ENCODE results near the gene CXCL13.
"Not testable (repeated sequence)": the region's sequence is repeated elsewhere in the genome, so short reads cannot be mapped to it uniquely, and the experiment has no call there.

The CXCL13 gene

GRCh38 chr4:77613267-77613666, 7.6 kb downstream of the CXCL13 start:
- DNase-seq, result no peak

DNA sequence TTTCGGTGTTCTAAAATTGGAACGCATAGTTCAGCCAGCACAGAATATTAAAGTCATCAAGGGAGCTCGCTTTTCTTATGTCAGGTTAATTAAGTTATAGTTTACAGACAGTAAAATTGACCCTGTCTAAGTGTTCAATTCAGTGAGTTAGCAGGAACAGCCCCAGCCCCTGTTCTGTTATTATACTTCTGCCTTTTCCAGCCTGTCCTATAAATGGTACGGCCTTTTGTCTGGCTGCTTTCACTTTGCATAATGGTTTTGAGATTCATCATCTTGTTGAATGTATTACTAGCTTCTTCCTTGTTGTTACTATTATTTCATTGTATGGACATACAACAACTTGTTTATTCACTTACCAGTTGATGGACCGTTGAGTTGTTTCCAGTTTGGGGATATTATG, 9.5 kb downstream of the CXCL13 start:
- DNase-seq, result no peak

GRCh38 chr4:77617203-77617602, 11.6 kb downstream of the CXCL13 start:
- DNase-seq, result peak; percentile 31

GRCh38 chr4:77618383-77619241, 13.0 kb downstream of the CXCL13 start:
- peak; percentile 67 for DNase-seq

- DNase-seq, result no peak
Measured at GRCh38 chr4:77619408-77619807, 13.8 kb downstream of the CXCL13 start.

GRCh38 chr4:77621254-77621653, 15.6 kb downstream of the CXCL13 start:
- DNase-seq, result no peak

- DNase-seq, result no peak
Measured at GRCh38 chr4:77623091-77623490, 17.5 kb downstream of the CXCL13 start.

- no peak for DNase-seq
Measured at GRCh38 chr4:77624213-77624612, 18.6 kb downstream of the CXCL13 start.

- no peak for DNase-seq
Measured at GRCh38 chr4:77625485-77625884, 19.9 kb downstream of the CXCL13 start.

DNA sequence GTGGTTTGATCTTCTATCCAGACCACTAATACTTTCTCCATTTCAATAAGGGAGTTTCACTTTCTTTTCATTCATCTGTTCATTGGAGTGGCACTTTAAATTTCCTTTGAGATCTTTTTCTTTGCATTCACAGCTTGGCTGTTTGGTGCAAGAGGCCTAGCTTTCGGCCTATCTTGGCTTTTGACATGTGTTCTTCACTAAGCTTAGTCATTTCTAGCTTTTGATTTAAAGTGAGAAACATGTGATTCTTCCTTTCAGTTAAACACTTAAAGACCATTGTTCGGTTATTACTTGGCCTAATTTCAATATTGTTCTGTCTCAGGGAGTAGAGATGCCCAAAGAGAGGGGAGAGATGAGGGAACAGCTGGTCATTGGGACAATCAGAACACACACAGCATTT, 24.3 kb downstream of the CXCL13 start:
- DNase-seq, result no peak

DNA sequence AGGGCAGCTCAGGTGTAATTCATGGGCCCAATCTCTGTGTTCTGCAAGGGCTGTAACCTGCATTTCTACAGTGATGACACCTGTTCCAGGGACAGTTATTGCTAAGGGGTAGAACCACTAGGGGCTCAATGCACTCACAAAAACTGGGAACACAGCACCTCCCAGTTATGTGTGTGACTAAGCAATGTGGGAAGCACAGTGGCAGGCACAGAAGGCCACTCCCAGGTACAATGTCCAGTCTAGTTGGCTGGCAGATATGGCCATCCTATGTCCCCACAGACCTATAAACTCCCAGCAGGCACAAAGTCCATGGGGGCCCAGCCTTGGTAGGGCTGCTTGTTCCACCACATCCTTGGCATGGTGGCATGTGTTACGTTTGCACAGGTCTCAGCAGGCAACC, 25.7 kb downstream of the CXCL13 start:
- DNase-seq, result no peak

- DNase-seq, result no peak
Measured at GRCh38 chr4:77634132-77634785, 28.6 kb downstream of the CXCL13 start.

- no peak for DNase-seq
Measured at GRCh38 chr4:77635246-77635645, 29.6 kb downstream of the CXCL13 start.

DNA sequence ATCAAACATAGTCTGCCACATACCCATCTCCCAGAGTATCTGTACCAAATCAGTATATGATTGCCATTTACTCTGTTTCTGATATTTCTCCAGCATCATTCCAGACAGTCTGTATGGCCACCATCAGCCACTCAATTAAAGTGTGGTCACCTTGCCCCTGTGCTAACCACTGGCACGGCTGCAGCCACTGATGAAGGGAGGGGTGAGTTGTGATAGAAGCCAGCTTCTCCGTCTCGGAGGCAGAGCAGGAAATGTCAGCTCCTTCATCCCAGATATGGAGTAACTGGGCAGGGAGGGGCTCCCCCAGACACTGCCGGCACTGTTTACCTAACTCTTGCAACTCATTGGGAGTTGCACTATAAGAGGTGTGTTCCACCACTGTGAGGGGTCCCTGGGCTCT, 30.3 kb downstream of the CXCL13 start:
- no peak for DNase-seq

- DNase-seq, result no peak
Measured at GRCh38 chr4:77636902-77637301, 31.3 kb downstream of the CXCL13 start.

DNA sequence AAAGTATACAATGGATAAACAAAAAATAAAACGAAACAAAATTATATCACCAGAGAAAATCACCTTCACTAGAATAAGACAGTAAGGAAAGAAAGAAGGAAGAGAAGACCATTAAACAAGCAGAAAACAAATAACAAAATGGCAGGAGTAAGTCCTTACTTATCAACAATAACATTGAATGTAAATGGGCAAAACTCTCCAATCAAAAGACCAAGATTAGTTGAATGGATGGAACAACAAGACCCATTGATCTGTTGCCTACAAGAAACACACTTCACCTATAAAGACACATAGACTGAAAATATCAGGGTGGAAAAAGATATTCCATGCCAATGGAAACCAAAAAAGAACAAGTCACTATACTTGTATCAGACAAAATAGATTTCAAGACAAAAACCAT, 38.4 kb downstream of the CXCL13 start:
- not testable (repeated sequence) for DNase-seq

GRCh38 chr4:77650787-77651186, 45.2 kb downstream of the CXCL13 start:
- no peak for DNase-seq

DNA sequence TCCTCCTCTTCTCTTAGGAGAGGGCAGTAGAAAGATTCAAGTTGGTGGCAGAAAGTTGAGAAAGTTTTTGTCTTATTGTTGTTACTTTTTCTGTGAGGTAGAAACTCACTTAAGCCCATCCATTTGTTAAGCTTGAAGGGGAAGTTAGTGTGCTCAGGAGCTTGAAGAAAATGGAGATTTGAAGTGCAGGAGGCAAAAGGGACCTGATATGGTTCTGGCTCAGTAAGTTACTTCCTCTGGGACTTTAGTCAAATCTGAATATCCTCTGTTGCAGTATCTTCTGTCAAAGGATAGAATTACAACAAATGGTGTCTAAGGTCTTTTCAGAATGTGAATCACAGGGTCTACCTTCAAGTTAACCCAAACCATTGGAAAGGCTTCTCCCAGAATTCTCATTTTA, 46.2 kb downstream of the CXCL13 start:
- peak; percentile 7 for DNase-seq

DNA sequence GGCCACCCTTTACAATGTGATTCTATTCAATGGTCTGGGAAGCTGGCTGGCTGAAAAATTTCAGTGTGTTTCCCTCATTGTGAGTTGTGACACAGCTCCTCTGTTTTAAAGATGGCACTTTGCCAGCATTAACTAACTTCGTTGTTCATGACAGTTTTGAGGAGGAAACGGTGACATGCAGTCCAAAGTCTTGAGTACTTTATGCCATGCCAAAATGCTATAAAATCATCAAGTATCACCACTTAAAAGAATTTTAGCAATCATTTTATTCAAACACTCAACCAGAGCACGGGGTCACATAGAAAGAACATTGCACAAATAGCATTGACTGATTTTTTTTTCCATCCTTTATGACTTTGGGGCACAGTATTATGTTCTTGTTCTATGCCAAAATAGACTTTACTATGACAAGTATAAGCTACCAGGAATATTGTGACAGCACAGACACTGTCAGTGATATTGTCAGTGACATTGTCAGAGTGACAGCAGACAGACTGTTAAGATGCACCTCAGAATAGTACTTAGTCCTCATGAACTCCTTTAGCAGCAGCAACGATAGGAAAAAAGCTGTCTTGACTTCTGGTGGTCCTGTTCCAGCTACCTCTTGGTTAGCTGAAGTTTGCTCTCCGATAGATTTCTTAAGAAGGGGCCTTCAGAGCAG, 46.7 kb downstream of the CXCL13 start:
- peak; percentile 15 for DNase-seq

GRCh38 chr4:77653162-77653758, 47.6 kb downstream of the CXCL13 start:
- no peak for DNase-seq

GRCh38 chr4:77660318-77660717, 54.7 kb downstream of the CXCL13 start:
- not testable (repeated sequence) for DNase-seq

Measured in MV-4-11 (cell line).